HG02870 (cell line): ENCODE data around the gene HCN3.
A peak's percentile ranks its signal among the peaks of the same experiment; 100 is the strongest.
"Not testable (repeated sequence)": the region's sequence is repeated elsewhere in the genome, so short reads cannot be mapped to it uniquely, and the experiment has no call there.

ENCODE experiments used
- ATAC-seq: cut with Tn5 transposase; IDR thresholded peaks from one replicate; pipeline ENCODE4 v1.9.1; 2021; ENCODE audit warnings: mild to moderate bottlenecking, moderate library complexity; ENCODE audit not compliant: unreplicated experiment

Gene HCN3

DNA sequence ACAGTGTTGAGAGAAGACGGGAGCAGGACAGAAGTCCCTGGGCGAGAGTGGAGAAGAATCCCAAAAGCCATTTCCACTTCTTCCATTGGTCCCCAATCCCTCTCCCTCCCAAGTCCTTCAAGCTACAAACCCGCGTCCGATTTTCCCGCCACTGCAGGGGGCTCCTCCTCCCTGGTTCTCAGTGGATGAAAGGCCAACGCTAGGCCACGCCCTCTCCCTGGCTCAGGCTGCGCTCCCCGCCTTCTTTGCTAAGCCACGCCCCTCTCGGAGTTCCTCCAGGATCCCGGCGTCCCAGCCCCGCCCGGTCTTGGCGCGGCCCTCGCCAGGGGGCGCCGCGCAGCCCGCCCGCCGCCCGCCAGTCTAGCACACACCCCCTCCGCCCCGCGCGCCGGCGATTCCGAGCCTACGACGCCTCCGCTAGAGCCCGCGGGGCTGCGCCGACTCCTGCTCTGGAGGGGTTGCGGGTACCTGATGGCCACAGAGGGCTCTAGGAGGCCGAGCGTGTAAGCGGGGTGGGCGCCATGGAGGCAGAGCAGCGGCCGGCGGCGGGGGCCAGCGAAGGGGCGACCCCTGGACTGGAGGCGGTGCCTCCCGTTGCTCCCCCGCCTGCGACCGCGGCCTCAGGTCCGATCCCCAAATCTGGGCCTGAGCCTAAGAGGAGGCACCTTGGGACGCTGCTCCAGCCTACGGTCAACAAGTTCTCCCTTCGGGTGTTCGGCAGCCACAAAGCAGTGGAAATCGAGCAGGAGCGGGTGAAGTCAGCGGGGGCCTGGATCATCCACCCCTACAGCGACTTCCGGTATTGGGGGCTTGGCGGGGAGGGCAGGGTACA lies at the start of gene HCN3:
TSS of gene HCN3 (plus strand) at position 394 of the 832 bp plus-strand sequence. CDS start at position 522, 128 bp downstream.
- peak; percentile 49 for ATAC-seq

DNA sequence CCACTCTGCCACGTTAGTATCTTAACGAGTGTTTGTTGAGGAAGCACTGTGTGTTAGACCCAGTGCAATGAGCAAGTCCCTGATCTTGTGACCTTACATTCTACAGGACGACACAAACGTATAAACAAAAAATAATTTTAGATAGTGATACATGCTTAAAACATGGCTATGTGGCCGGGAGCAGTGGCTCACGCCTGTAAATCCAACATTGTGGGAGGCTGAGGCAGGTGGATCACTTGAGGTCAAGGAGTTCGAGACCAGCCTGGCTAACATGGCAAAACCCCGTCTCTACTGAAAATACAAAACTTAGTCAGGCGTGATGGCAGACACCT lies 49.2 kb upstream of the HCN3 start:
- no peak for ATAC-seq

- not testable (repeated sequence) for ATAC-seq
Measured at GRCh38 chr1:155231302-155231701, 46.0 kb upstream of the HCN3 start.

DNA sequence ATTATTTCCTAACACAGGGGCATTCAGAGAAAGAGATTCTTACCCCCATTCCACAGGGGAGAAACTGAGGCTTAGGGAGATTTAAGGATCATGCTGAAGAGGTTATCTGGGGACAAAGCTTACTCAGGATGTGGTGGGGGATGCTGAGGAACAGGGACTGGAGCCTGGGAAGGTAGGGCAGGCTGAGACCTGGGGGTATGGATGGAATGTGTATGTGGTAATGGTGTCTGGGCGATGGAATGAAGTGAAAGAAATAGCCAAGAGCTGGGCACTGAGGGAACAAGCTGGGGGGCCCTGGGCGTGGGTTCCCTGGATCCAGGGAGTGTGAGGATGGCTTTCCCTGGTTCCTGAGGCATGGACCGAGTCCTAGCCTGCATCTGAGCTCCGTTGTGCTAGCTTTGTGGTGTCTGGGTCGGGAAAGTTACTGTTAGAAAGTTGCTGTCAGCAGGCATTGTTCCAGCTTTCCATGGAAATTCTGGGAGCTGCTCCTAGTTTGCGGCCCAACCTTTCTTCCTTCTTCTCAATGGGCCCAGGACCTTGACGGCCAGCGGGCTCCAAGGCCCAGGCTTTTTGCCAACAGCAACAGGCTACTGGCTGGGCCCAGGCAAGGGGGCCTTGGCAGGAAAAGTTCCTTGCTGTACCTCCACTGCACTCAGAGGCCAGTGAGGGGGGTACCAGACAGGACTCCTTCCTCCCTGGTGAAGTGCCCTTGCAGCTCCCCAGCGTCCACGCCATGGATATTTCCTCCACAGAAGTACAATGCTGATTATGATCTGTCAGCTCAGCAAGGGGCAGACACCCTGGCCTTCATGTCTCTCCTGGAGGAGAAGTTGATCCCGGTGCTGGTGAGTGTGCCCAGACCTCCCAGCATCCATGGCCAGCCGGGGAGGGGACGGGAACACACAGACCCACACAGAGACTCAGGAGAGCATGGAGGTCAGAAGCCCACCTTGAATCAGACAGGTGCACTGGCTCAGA lies 45.0 kb upstream of the HCN3 start:
- ATAC-seq, result not testable (repeated sequence)

- ATAC-seq, result not testable (repeated sequence)
Measured at GRCh38 chr1:155233502-155233901, 43.8 kb upstream of the HCN3 start.

GRCh38 chr1:155235375-155235774 lies 41.9 kb upstream of the HCN3 start:
- ATAC-seq, result not testable (repeated sequence)

DNA sequence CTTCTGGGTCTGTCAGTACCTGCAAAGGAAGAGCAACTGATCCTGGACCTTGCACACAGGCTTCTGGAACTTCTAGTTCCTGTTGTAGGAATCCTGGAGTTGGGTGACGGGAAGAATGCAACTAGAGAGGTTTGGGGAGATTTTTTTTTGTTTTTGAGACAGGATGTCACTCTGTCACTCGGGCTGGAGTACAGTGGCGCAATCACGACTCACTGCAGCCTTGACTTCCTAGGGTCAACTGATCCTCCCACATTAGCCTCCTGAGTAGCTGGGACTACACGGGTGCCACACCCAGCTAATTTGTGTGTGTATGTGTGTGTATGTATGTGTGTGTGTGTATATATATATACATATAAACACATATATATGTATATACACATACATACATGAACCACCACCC lies 40.8 kb upstream of the HCN3 start:
- ATAC-seq, result no peak

DNA sequence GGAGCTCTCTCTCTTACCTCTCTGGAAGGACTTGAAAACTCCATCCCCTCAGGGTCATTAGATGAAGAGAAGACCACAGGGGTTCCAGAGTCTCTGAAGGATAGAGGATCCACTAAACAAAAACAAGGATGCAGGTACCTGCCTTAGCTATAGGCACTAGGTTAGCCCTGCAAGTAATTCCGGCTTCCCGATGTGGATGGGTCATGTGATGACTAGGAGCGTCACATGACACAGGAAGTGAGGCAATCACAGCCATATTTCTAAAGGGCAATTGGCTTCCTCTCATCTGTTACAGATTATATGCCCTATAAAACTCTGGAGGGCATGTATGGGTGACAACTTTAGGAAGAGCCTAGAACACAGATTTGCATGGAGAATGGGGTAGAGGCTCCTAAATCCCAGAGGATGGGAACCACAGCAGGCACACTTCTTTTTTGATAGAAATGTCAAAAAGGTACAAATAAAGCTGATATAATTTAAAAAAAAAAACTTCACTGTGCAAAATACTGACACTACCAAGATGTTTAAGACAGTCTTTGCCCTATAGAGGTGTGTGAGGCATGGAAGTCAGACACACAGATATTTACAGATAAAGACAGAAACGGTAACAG lies 36.1 kb upstream of the HCN3 start:
- no peak for ATAC-seq

GRCh38 chr1:155241841-155242264 lies 35.4 kb upstream of the HCN3 start:
- ATAC-seq, result no peak

DNA sequence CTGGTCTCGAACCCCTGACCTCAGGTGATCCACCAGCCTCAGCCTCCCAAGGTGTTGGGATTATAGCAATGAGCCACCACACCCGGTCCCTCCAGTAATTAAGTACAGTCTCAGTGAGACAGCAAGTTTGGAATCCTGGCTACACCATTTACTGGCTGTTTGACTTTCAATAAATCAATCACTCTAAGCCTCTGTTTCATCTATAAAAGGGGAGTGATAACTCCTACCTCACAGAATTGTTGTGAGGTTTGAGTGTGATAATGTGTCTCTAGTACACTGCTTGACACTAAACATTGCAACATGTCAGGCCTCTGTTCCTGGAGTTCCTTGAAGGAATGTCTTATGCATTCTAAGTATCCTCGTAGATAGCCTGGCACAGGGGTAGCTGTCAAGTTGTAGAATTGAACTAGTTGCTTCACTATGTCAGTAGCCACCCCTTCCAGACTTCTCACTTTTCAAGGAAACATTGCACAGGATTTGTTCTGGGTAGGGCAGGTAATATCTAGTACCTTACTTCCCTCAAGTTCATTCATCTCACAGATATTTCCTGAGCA lies 34.4 kb upstream of the HCN3 start:
- no peak for ATAC-seq

- peak; percentile 89 for ATAC-seq
Measured at GRCh38 chr1:155244368-155245162, 32.7 kb upstream of the HCN3 start.

- no peak for ATAC-seq
Measured at GRCh38 chr1:155245163-155245524, 32.1 kb upstream of the HCN3 start.

DNA sequence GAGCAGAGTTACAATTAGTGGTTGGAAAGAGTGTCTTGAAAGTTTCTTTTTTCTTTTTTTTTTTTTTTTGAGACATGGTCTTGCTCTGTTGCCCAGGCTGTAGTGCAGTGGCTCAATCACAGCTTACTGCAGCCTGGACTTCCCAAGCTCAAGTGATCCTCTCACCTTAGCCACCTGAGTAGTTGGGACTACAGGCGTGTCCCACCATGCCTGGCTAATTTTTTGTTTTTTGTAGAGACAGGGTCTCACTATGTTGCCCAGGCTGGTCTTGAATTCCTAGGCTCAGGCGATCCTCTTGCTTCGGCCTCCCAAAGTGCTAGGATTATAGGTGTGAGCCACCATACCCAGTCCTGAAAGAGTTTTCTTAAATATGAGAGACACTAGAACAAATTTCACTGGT lies 30.5 kb upstream of the HCN3 start:
- not testable (repeated sequence) for ATAC-seq

DNA sequence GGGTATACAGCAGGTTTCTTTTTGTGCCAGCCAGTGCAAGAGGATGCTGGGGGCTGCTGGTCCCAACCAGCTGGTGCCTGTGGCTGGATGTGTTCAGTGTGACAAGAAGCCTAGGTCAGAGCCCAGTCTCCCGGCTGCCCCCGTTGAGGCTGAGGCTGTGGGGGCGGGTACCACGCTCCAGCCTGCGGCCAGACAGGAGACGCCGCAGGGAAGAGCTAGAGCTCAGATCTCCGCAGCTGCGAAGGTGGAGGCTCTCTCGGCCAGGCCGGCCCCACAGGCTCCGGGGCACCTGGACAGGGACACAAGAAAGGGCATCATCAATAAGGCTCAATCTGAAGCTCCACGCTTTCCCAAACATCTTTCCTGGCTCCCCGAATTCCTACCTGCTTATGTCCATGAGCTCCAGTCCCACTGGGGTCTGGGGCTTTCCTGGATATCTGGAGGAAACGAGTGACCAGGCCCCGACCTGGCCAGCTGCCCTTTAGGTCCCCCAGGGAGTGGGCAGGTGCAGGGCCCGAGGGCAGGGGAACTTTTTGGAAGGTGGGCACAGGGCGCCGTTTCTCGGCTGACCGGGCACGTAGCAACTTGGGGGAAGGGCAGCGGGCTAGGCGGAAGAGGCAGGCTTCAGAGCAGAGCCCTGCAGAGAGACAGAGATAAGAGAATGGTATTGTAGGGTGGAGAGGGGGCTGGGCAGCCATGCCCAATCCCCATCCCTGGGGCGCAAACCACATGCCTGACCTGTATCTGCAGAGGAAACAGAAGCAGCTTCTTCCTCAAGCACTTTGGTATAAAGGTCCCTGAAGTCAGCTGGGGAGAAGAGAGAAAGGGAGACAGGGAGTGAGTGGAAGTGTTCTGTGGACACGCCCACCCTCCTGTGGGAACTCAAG lies 29.4 kb upstream of the HCN3 start:
- no peak for ATAC-seq

GRCh38 chr1:155250246-155250632 lies 27.0 kb upstream of the HCN3 start:
- ATAC-seq, result no peak

DNA sequence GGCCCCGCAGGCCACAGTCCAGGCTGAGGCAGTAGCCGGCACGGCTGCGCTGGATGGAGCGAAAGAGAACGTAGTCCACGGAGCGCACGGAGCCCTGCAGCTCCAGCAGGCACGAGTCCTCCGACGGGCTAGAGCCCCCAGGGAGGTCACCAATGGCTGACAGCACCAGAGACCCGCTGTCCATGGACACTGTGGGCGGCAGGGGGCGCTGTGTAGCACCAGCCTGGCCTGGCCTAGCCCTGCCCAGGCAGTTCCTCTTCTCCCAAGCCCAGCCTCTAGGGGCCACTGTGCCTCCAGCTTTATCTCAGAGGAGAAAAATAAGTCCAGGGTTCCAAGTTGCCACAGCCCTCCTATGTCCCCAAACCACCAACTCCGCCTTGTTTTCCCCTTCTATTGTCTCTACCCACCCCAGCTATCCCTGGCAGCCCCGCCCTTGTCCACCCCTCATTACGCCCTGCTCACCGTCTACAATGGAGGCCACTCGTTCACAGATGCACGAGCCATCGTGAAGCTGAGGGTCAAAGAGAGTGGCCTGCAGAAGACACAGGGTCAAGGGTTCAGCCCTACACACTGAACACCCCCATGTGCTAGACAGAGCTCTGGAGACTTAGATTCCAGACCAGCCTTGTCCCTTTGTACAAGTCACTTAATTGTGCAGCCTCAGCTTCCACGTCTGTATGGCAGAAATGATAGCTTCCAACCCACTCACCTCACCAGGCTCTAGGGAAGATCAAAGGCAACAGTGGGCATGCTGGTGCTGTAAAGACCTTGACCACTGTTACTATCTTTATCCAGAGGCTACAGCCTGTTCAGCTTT lies 26.4 kb upstream of the HCN3 start:
- ATAC-seq, result peak; percentile 85

- ATAC-seq, result no peak
Measured at GRCh38 chr1:155251566-155251965, 25.7 kb upstream of the HCN3 start.

- no peak for ATAC-seq
Measured at GRCh38 chr1:155253208-155253607, 24.1 kb upstream of the HCN3 start.
